Cardiac septum (tissue), 1 donor: ENCODE measurements around the gene ZBTB40. TPM values are rescaled to one million over a fixed set of nuclear protein-coding genes. Genes with fewer than 3 reads are reported as not detected.

Experiments used
- DNase-seq: peaks from one replicate; pipeline ENCODE4 v3.0.0-alpha.2; 2020; ENCODE audit warnings: low spot score
- intact Hi-C: fragments of 100-400 bp; cut with DNase I; formaldehyde crosslinking; loops from one replicate; pipeline ENCODE4 v1.14.0; 2022
- total RNA-seq: library from RNA; stranded (reverse); fragmentation: NEBNext Ultra II Directional; extraction: Animal tissue kit (Norgen Biotek cat#: 25700); gene quantifications from one replicate; pipeline ENCODE4 v1.2.1, GENCODE V29; 2021
- donor health status: DM: no; HTN: no; CAD: no.

ZBTB40 gene
- total RNA-seq, 1 donor from 2014 or later, result 12.9 TPM

GRCh38 chr1:22426781-22427180 is 24.9 kb upstream of the ZBTB40 start:
- intact Hi-C loops, result no loop called here
- no peak for DNase-seq

- no peak for DNase-seq
- intact Hi-C loops, result no loop called here
These were observed 23.0 kb upstream of the ZBTB40 start for GRCh38 chr1:22428672-22429071.

- intact Hi-C loops, result no loop called here
- DNase-seq, result no peak
These were observed 19.7 kb upstream of the ZBTB40 start for GRCh38 chr1:22431965-22432364.

GRCh38 chr1:22434717-22435116 is 16.9 kb upstream of the ZBTB40 start:
- intact Hi-C loops, result no loop called here
- DNase-seq, result no peak

GRCh38 chr1:22436948-22437347 is 14.7 kb upstream of the ZBTB40 start:
- DNase-seq, result no peak
- intact Hi-C loops, result no loop called here

- intact Hi-C loops, result no loop called here
These were observed 14.1 kb upstream of the ZBTB40 start for GRCh38 chr1:22437573-22437972.

GRCh38 chr1:22440582-22440981 is 11.1 kb upstream of the ZBTB40 start:
- DNase-seq, result no peak
- intact Hi-C loops, result no loop called here

More at GRCh38 chr1:22437573-22437972, 14.1 kb upstream of the ZBTB40 start:
- DNase-seq, result no peak

- intact Hi-C loops, result no loop called here
- no peak for DNase-seq
These were observed 9.3 kb upstream of the ZBTB40 start for GRCh38 chr1:22442212-22442894.

GRCh38 chr1:22443332-22443731 is 8.3 kb upstream of the ZBTB40 start:
- intact Hi-C loops, result no loop called here
- DNase-seq, result no peak

GRCh38 chr1:22444856-22445255 is 6.8 kb upstream of the ZBTB40 start:
- no peak for DNase-seq
- intact Hi-C loops, result no loop called here

- intact Hi-C loops, result no loop called here
- DNase-seq, result no peak
These were observed 4.0 kb upstream of the ZBTB40 start for GRCh38 chr1:22447621-22448111.

GRCh38 chr1:22449636-22450035 is 2.0 kb upstream of the ZBTB40 start:
- no peak for DNase-seq
- intact Hi-C loops, result no loop called here

GRCh38 chr1:22450351-22451021 is 1.2 kb upstream of the ZBTB40 start:
- intact Hi-C loops, result no loop called here
- DNase-seq, result no peak

- no peak for DNase-seq
- intact Hi-C loops, result no loop called here
These were observed 868 bp downstream of the ZBTB40 start for GRCh38 chr1:22452481-22452957.

GRCh38 chr1:22453181-22453580 is 1.5 kb downstream of the ZBTB40 start:
- intact Hi-C loops, result no loop called here
- no peak for DNase-seq

GRCh38 chr1:22454476-22455056 is 2.9 kb downstream of the ZBTB40 start:
- intact Hi-C loops, result loop anchor here (5.0 kb wide), 1 partner anchor 43 kb away; no protein-coding TSS in a partner anchor
- DNase-seq, result no peak

- intact Hi-C loops, result loop anchor here (5.0 kb wide), 1 partner anchor 40 kb away; no protein-coding TSS in a partner anchor
These were observed 5.7 kb downstream of the ZBTB40 start for GRCh38 chr1:22457345-22457744.

GRCh38 chr1:22457836-22458235 is 6.2 kb downstream of the ZBTB40 start:
- intact Hi-C loops, result loop anchor here (5.0 kb wide), 1 partner anchor 39 kb away; no protein-coding TSS in a partner anchor

More at GRCh38 chr1:22457345-22457744, 5.7 kb downstream of the ZBTB40 start:
- no peak for DNase-seq

GRCh38 chr1:22461100-22461499 is 9.4 kb downstream of the ZBTB40 start:
- no peak for DNase-seq
- intact Hi-C loops, result no loop called here

More at GRCh38 chr1:22457836-22458235, 6.2 kb downstream of the ZBTB40 start:
- no peak for DNase-seq
